ENCODE results near the gene ARHGEF40.

- no peak for TF ChIP-seq EZH2 (IDR thresholded peaks at IDR 0.05; ENCODE audit: low read length, unreplicated experiment)
- TF ChIP-seq, protein P1, sequence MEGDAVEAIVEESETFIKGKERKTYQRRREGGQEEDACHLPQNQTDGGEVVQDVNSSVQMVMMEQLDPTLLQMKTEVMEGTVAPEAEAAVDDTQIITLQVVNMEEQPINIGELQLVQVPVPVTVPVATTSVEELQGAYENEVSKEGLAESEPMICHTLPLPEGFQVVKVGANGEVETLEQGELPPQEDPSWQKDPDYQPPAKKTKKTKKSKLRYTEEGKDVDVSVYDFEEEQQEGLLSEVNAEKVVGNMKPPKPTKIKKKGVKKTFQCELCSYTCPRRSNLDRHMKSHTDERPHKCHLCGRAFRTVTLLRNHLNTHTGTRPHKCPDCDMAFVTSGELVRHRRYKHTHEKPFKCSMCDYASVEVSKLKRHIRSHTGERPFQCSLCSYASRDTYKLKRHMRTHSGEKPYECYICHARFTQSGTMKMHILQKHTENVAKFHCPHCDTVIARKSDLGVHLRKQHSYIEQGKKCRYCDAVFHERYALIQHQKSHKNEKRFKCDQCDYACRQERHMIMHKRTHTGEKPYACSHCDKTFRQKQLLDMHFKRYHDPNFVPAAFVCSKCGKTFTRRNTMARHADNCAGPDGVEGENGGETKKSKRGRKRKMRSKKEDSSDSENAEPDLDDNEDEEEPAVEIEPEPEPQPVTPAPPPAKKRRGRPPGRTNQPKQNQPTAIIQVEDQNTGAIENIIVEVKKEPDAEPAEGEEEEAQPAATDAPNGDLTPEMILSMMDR (conservative IDR thresholded peaks at IDR 0.05; ENCODE audit: low read depth, low read length) = no peak
- no peak for TF ChIP-seq EZH2phosphoT487 (IDR thresholded peaks at IDR 0.05; ENCODE audit: borderline replicate concordance, low read length)
Measured at GRCh38 chr14:21060614-21061346, 9.3 kb upstream of the ARHGEF40 start.
